ENCODE results near the gene ZNRF3.
"Not testable (repeated sequence)": the region's sequence is repeated elsewhere in the genome, so short reads cannot be mapped to it uniquely, and the experiment has no call there.

The ZNRF3 gene

DNA sequence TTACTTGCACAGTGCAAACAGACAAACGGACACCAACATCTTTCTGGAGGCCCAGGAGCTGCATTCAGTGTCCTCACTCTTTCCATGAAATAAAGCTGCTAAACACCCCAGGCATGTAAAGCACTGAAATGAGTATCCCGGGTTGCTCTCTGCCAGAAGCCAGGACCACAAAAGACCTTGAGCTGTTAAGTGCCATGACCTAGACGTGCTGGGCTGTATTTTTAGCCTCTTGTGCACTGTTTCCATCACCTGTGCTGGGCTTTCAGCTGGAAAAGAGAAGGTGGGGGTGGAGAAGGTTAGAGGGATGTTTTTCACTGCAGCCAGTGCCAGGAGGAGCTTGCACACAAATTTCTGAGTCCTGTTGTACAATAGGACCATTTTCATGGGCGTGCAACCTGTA lies 186.1 kb downstream of the ZNRF3 start:
- DNase-seq (ENCODE audit: low read depth) = no peak

DNA sequence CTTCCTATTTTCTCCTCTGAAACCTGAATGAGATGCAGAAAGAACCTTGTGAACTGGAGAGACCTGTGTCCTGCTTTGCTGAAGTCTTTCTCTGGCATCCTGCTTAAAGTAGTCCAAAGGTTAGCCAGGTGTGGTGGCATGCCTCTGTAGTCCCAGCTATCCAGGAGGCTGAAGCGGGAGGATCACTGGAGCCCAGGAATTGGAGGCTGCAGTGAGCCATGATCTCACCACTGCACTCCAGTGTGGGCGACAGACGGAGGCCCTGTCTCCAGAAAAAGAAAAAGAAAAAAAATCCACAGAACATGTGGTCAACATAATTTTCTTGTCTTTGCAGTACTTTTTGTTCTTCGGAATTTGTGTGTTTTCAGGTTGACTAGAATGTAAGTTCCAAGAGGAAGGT lies 187.1 kb downstream of the ZNRF3 start:
- no peak for DNase-seq (ENCODE audit: low read depth)

DNA sequence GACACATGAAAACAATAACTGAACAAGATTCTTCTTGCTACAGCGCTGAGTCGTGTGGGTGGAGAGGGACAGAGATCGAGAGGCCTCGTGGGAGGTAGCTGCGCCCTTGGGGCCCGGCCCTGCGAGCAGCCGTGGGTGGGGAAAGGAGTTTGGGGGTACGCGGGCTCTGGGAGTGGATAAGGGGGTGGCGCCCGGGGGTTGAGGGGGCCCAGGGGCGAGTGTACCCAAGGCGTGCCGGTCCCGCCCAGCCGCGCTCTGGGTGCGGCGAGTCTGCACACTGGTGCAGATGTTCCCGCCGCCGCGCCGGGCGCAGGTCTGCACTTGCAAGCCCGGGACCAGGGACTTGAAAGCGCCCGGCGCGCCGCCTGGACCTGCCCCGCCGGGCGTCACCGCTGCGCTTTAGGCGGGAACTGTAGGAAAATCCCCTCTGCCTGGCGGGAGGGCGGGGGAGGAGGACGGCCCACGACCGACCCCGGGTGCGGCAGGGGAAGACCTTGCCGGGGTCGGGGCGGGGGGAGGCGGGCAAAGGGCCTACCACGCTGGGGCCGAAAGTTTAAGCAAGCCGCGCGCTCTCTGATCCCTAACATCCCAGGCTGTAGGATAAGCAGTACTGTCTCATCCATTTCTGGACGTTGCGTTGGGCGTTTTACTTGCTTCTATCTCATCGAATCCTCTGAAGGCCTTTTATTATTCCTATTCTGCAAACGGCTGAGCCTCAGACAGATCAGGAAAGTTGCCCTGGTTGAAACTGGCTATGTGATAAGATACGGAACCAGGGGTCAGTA lies 188.1 kb downstream of the ZNRF3 start:
- DNase-seq (ENCODE audit: low read depth) = no peak

DNA sequence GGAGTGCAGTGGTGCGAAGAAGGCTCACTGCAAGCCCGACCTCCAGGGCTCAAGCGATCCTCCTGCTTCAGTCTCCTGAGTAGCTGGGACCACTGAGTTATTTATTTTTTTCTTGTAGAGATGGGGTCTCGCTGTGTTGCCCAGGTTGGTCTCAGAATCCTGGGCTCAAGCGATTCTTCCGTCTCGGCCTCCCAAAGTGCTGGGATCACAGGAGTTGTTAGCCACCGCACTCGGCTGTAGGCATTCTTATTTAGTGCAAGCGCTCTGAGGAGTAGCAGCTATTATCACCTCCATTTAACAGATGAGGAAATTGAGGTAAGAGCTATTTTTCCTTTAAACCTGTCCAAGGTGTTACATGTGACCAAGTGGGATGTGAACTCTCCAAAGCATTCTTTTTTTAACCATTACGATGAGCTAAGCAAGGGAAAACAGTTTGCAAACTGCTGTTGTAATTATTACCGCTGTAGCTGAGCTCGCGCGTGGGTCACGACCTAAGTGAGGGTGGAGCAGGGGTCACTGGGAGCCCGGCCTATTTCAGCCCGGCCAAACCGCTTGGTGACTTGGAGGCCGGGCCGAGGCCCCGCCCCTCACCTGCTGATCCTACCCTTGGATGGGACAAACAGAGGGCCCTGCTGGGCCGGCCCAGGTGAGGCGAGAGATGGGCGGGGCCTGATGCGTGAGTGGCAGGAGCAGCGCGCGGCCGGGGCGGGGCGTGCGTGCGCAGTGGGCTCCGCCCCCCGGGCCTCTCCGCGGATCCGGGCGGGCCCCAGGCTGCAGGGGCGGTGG lies 189.0 kb downstream of the ZNRF3 start:
- no peak for DNase-seq (ENCODE audit: low read depth)

DNA sequence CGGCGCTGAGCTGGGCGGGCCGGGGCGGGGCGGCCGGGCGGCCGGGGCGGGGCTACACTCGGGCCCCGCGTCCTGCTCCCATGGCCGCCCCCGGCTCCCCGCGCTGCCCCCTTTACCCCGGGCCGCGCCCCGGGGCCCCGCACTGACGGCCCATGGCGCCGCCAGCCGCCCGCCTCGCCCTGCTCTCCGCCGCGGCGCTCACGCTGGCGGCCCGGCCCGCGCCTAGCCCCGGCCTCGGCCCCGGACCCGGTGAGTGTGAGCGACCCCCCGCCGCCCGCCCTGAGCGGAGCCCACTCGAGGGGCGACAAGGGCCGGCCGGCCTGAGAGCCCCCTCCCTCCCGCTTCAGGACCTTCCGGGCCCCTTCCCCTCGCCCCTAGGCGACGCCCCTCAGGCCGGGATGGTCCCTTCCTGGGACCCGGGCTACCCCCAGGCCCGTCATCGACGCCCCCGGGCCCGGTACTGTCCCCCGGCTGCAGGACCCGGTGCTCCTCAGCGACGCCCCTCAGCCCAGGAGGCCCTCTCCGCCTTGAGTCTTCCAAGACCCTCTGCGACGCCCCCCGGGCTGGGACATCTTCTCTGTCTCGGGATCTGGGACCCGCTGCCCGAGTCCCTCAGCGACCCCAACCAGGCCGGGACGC lies 189.7 kb downstream of the ZNRF3 start, which contains the start of gene KREMEN1:
Gene KREMEN1, plus strand, starts transcription at position 57 of the 639 bp plus-strand sequence. Its CDS starts 96 bp downstream, at position 153.
- DNase-seq (ENCODE audit: low read depth) = no peak

DNA sequence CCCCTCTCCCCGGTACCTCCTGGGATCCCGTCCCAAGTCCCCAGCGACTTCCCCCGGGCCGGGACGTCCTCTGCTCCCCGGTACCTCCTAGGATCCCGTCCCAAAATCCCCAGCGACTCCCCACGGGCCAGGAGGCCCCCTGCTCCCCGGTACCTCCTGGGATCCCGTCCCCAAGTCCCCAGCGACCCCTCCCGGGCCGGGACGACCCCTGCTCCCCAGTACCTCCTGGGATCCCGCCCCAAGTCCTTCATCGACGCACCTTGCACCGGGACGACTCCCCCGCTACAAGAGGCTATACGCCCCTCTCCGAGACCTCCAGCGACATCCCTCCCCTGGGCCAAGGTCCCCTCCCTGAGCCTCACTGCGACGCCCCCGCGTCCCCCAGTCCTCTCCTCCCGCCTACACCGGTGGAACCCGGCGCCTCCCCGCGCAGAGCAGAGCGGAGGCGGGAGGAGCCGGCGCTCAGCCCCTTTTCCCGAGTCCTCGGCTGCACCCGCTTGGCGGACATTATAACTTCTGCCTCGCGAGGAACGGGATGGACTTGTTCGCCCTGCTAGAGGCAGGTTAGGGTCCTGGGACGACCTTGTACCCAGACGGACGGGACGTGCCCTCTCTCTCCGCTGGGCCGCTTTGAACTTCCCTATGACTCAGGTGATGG lies 190.4 kb downstream of the ZNRF3 start:
- DNase-seq (ENCODE audit: low read depth) = no peak

DNA sequence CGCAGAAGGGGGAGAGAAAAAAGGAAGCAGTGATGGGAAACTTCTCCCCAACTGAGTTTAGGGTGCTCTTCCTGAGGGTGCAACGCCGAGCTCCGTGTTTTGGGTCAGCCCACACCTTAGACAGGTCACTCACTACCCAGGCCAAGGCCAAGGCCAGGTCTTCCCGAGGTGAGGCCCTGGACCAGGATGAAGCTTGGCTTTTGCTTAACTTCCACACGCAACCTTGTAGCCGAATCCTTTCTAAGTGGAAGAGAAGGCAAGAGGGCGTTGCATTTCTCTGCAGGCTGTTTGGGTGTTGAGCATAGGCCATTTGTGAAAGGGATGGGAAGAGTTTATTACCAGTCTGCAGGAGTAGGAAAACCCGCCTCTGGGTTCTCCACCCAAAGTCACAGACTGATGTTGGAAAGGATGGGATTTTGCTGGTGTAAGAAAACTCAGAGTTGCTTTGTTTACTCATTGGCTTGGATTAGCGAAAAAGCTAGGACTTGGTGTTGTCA lies 191.0 kb downstream of the ZNRF3 start:
- no peak for DNase-seq (ENCODE audit: low read depth)

DNA sequence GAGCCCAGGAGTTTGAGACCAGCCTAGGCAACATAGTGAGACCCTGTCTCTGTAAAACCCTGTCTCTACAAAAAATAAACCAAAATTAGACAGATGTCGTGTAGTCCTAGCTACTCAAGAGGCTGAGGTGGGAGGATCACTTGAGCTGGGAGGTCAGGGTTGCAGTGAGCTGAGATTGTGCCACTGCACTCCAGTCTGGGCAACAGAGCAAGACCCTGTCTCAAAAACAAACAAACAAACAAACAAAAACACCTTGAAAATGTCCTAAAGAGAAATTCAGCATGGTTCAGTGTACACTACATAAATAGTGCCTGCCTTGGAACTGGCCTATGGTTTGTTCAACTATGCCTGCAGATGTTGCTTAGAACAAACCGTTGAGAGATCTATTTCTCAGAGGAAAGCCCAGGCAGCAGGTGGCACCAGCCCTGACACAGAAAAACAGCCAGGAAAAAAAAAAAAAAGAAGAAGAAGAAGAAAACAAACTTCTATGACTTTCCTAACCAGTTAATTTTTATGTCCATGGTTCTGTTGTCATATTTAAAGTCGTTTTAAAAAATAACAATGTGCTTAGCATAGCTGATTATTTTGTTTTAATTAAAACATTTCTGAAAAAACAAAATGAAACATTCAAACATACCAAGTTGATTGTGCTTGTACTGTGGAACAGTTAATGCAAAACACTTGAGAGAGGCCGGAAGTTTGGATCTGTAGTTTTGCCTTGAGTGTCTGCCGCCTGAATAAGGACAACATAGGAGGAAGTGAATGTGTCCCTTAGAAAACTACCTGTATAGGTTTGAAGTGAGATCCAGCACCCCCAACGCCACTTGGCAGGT lies 194.9 kb downstream of the ZNRF3 start:
- DNase-seq (ENCODE audit: low read depth) = no peak

DNA sequence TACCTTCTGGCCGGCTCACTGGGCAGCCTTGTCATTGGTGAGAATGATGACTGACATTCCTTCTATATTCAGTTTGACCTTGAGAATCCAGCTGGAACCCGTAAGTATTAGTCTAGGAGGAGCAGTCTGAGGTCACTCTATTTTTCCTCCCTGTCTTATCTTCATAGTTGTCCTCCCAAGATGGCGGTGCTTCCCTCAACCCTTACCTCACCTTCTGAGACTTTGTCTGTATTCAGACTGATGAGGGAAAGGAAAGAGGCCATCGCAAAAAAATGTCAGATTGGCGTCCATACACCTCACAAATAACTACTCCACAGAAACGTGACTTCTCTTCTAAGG lies 195.5 kb downstream of the ZNRF3 start:
- no peak for DNase-seq (ENCODE audit: low read depth)

DNA sequence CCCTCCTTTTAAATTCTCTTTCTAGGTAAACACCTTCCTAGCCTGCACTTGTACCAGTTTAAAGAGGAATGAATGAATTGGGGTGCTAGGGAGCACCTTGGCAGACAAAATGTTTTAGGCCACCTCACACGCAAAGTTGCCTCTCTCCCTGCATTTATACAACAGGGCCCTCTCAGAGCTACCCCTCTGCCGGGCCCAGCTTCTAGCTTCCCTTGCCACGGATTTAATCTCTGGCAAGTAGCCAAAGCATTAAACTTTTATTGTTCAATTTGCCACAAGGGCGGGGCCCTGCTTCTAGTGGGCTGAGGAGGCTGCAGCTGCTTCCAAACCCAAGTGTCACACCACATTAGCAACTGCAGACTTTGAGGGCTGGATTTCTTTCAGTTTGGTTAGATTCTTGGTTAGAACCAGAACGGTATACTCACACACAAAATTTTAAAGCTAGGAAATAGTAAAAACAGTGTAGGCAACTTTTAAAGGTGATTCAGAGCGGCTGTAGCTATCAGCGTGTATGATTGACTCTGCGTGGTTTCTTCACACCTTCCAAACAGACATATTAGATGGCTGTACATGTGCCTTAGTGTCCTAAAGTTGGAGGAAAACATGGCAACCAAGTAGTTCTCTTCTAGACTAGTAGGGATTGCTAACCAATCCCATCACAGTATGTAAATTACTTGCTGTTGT lies 196.0 kb downstream of the ZNRF3 start:
- no peak for DNase-seq (ENCODE audit: low read depth)

DNA sequence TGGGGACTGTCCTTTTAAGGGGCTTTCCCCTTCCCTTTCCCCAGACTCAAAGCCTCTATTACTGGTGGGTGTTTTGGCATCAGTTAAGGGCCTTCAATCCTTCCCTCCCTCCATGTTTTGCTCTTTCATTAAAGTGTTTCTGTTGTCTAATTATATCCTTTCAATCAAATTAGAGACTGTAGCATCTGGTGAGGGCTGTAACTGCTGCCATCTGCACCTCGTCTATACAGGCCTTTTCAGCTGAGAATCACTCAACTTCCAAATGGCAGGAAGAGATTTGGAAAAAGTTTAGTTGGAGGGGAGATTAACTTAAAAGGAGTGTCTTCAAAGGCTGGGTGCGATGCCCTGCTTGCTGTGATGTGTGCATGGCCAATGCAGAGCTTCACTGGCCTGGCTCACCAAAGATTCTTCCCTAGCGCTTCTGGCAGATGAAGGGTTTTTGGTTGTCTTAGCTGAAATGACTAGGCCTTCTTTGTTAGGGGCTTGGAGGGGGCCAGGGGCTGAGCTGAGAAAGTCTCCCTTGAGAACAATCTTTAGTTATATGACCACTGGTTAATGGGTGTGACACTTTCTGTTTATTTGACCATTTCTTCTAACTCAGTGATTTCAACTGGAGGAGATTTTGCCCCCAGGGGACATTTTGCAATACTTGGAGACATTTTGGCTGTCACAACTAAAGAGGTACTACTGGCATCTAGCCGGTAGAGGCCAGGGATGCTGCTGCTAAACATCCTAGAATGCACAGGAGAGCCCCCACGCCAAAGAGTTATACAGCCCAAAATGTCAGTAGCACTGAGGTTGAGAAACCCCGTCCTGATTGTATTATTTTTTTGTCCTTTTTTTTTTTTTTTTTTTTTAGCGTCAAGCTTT lies 197.0 kb downstream of the ZNRF3 start:
- DNase-seq (ENCODE audit: low read depth) = no peak

DNA sequence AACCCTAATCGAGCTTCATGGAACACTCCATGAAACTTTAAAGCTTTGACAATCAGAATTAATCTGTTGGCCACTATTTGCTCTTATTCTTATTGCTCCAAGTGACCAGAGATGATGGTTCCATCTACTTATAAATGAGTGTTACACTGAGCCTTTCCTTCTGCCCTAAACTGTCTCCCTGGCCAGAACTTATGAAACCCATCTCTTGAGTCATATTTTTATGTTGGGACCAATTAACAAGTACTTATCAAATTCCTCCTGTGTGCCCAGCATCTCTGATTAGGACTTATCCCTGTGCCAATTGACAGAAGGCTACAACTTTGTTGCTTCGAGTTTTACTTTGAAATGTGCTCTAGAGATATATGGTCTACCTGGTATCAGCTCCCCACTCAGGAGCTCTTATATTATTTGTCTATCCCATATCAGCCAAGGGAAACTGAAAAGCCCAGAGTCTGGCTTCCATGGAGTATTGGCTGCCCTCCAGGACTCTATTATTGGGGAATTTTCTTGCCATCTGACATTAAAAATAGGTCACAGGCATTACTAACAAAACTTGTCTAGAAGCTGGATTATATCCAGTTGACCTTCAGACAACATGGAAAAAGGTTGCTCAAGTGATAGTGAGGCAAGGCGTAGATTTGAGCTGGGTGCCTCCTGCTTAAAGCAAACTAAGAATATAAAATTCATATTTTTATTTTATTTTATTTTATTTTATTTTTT lies 198.3 kb downstream of the ZNRF3 start:
- DNase-seq (ENCODE audit: low read depth) = no peak

DNA sequence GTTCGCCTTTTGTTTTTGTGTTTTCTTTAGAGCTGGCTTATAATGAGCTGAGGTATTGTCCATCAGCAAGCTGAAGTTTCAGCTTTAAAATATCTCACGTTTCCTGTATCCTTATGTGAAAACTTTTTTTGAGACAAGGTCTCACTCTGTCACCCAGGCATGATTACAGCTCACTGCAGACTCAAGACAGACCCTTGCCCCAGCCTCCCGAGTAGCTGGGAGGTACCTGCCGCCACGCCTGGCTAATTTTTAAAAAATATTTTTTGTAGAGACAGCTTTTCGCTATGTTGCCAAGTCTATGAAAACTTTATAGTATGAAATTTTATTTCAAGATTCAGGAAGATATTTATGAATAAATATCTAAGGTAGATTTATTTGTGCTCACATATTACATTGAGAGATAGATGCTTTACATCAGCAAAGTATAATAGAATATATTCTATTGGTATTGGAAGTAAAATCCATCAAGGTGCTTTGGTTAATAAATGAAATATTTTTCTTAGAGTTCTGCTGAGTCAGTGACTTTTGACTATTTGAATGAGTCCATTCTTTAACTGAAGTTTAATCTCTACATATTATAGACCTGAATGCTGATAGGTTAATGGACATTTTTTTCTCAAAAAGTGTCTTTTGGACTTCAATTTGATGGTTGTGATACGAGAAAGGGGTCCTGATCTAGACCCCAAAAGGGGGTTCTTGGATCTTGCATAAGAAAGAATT lies 199.6 kb downstream of the ZNRF3 start:
- DNase-seq (ENCODE audit: low read depth) = no peak

DNA sequence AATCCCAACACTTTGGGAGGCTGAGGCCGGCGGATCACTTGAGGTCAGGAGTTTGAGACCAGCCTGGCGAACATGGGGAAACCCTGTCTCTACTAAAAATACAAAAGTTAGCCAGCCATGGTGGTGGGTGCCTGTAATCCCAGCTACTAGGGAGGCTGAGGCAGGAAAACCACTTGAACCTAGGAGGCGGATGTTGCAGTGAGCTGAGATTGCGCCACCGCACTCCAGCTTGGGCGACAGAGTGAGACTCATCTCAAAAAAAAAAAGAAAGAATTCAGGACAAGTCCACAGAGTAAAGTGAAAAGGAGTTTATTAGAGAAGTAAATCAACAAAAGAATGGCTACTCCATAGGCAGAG lies 200.2 kb downstream of the ZNRF3 start:
- DNase-seq (ENCODE audit: low read depth) = not testable (repeated sequence)

DNA sequence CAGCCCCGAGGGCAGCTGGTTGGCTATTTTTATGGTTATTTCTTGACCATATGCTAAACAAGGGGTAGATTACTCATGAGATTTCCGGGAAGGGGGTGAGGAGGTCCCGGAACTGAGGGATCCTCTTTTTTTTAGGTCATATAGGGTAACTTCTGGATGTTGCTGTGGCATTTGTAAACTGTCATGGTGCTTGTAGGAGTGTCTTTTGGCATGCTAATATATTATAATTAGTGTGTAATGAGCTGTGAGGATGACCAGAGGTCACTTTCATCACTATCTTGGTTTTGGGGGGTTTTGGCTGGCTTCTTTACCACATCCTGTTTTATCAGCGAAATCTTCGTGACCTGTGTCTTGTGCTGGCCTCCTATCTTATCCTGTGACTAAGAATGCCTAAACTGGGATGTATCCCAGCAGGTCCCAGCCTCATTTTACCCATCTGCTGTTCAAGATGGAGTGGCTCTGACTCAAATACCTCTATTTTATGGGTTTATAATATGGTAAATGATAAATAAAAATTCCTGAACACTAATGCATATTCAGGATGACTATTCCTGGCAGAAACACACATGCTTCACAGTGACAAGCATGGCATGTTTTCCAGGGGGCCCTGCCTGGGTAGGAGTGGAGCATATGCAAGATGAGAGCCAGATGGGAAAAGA lies 200.7 kb downstream of the ZNRF3 start:
- DNase-seq (ENCODE audit: low read depth) = no peak

DNA sequence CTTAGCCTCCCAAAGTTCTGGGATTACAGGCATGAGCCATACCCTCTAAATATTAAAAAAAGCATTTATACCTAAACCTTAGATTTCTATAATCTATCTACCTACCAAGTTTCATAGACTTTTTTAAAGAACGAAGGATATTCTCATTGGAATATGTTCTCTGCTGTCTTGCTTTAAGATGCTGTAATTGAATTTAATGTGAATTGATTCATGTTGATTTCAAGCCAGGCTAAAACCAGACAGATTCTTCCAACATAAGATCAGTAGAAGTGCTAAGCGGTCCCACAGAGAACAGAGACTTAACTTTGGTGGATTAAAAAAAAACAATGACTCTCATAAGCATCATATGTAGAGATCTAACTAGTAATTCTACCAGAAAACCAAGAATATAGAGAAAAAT lies 203.6 kb downstream of the ZNRF3 start:
- no peak for DNase-seq (ENCODE audit: low read depth)

DNA sequence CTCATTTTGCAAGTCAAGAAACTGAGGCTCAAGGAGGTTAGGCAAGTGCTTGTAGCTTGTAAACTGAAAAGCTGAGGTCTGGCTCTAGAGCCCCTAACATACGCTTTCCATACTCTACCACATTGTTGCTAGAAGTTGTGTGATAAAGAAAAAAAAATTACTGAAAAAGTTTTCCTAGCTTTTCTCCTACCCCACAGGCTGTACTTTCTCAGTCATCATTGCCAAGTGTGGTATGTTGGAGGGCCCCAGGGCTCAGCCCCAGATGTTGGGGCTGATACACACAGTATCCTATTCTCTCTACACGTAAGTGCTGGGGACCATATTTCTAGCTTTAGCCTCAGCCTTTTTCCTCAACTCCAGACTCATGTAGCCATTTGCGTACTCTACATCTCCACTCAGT lies 205.4 kb downstream of the ZNRF3 start:
- no peak for DNase-seq (ENCODE audit: low read depth)

DNA sequence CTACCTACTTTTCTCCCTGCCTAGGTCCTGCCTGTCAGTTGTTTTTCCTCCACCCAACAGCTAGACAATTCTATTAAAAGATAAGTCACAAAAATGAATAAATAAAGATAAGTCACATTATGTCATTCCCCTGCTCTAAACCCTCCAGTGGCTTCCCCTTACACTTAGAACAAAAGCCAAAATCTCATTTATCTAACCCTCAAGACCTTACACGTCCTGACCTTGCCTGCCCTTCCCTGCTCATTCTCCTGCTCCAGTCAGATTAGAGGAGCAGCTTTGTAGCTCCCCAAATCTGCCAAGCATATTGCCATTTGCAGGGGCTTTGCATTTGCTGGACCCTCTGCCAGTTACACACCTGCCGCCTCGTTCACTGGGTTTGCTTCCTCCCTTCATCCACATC lies 206.1 kb downstream of the ZNRF3 start:
- DNase-seq (ENCODE audit: low read depth) = no peak
